Measurements from ENCODE around the gene SLX4IP.

DNA sequence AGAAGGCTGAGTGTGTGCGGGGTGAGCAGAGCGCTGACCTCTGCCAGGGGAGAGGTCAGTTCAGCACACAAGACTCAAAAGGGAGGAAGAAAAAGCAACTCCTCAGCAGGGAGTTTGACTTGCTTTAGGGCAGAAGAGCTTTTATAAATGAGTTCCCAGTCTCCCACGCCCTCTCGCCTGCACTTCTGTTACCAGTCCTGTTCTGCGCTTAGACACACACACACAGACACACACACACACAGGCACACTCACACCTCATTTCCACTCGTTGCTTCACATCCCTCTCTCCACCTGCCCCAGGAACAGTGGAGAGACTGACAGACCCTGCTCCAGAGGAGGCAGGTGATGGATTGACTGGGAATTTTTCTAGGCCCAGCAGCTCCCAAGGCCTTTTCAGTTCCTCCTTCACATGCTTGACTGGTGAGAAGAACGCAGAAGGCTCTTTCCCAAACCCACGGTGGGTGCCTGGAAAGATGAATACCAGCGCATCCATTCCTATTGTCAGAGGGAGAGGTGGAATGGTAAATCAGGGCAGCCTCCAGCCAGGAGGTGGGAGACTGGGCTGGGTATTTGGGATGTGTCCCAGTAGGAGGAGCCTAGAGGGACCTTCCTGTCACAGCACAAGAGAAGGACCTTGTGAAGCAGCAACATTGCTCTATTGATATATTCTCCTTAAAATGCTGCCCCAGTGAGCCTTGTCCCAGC, 195.0 kb downstream of the SLX4IP start:
- TF ChIP-seq, protein P1, sequence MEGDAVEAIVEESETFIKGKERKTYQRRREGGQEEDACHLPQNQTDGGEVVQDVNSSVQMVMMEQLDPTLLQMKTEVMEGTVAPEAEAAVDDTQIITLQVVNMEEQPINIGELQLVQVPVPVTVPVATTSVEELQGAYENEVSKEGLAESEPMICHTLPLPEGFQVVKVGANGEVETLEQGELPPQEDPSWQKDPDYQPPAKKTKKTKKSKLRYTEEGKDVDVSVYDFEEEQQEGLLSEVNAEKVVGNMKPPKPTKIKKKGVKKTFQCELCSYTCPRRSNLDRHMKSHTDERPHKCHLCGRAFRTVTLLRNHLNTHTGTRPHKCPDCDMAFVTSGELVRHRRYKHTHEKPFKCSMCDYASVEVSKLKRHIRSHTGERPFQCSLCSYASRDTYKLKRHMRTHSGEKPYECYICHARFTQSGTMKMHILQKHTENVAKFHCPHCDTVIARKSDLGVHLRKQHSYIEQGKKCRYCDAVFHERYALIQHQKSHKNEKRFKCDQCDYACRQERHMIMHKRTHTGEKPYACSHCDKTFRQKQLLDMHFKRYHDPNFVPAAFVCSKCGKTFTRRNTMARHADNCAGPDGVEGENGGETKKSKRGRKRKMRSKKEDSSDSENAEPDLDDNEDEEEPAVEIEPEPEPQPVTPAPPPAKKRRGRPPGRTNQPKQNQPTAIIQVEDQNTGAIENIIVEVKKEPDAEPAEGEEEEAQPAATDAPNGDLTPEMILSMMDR (IDR thresholded peaks at IDR 0.05; ENCODE audit: insufficient read depth, low read length), result no peak
- no peak for TF ChIP-seq GABPA (IDR thresholded peaks at IDR 0.05; ENCODE audit: low read depth)
